ENCODE measurements around the gene MKI67. TPM values are rescaled to one million over a fixed set of nuclear protein-coding genes. Genes with fewer than 3 reads are reported as not detected.
"Not testable (repeated sequence)": the region's sequence is repeated elsewhere in the genome, so short reads cannot be mapped to it uniquely, and the experiment has no call there.

The MKI67 gene
- total and polyA plus RNA-seq, 10 of the 15 experiments (the other 5 are each of a cell fraction or from before 2014, with no cell fraction given) = 22.3 to 183 (median 82.9) TPM

DNA sequence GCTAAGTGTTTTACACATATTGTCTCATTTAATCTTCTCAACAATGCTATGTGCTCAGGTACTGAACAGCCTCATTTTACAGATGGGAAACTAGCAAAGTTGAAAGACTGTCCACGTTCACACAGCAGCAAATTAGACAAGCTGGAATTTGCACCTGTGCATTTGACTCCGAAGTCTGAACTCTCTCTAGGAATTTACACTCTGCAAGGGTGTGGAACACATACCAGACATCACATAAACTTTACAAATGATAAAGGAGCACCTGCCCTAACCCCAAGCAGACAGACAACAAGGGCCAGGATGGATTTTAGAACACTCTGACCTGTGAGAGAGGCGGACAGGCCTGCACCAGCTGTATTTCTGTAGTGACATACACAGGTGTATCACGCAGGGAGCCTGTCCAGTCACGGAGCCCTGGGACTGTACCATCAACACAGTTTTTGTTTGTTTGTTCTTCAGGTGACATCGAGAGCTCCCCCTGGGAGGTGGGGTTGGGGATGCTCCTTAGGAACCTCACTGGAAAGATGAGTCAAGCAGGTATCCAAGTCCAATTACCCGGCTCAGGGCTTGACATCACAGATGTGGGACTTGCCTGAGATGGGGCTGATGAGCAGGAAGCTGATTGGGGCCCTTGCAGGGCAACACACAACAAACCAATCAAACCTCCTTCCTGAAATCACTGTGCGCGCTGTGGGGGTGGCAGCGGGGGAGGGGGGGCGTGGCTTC lies 31.0 kb downstream of the MKI67 start (continued):
- TF ChIP-seq, protein P1, sequence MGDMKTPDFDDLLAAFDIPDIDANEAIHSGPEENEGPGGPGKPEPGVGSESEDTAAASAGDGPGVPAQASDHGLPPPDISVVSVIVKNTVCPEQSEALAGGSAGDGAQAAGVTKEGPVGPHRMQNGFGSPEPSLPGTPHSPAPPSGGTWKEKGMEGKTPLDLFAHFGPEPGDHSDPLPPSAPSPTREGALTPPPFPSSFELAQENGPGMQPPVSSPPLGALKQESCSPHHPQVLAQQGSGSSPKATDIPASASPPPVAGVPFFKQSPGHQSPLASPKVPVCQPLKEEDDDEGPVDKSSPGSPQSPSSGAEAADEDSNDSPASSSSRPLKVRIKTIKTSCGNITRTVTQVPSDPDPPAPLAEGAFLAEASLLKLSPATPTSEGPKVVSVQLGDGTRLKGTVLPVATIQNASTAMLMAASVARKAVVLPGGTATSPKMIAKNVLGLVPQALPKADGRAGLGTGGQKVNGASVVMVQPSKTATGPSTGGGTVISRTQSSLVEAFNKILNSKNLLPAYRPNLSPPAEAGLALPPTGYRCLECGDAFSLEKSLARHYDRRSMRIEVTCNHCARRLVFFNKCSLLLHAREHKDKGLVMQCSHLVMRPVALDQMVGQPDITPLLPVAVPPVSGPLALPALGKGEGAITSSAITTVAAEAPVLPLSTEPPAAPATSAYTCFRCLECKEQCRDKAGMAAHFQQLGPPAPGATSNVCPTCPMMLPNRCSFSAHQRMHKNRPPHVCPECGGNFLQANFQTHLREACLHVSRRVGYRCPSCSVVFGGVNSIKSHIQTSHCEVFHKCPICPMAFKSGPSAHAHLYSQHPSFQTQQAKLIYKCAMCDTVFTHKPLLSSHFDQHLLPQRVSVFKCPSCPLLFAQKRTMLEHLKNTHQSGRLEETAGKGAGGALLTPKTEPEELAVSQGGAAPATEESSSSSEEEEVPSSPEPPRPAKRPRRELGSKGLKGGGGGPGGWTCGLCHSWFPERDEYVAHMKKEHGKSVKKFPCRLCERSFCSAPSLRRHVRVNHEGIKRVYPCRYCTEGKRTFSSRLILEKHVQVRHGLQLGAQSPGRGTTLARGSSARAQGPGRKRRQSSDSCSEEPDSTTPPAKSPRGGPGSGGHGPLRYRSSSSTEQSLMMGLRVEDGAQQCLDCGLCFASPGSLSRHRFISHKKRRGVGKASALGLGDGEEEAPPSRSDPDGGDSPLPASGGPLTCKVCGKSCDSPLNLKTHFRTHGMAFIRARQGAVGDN (IDR thresholded peaks at IDR 0.05) = no peak
- TF ChIP-seq, protein P2, sequence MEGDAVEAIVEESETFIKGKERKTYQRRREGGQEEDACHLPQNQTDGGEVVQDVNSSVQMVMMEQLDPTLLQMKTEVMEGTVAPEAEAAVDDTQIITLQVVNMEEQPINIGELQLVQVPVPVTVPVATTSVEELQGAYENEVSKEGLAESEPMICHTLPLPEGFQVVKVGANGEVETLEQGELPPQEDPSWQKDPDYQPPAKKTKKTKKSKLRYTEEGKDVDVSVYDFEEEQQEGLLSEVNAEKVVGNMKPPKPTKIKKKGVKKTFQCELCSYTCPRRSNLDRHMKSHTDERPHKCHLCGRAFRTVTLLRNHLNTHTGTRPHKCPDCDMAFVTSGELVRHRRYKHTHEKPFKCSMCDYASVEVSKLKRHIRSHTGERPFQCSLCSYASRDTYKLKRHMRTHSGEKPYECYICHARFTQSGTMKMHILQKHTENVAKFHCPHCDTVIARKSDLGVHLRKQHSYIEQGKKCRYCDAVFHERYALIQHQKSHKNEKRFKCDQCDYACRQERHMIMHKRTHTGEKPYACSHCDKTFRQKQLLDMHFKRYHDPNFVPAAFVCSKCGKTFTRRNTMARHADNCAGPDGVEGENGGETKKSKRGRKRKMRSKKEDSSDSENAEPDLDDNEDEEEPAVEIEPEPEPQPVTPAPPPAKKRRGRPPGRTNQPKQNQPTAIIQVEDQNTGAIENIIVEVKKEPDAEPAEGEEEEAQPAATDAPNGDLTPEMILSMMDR (IDR thresholded peaks at IDR 0.05 in 2 of 3, conservative IDR thresholded peaks at IDR 0.05 in 1 of 3; ENCODE audit: control insufficient read depth in 2 of 3, extremely low read depth in 1 of 3, insufficient read depth in 1 of 3, low read depth in 3 of 3, low read length in 3 of 3) = no peak
- TF ChIP-seq NFIC (IDR thresholded peaks at IDR 0.05; ENCODE audit: low read depth, low read length) = no peak

DNA sequence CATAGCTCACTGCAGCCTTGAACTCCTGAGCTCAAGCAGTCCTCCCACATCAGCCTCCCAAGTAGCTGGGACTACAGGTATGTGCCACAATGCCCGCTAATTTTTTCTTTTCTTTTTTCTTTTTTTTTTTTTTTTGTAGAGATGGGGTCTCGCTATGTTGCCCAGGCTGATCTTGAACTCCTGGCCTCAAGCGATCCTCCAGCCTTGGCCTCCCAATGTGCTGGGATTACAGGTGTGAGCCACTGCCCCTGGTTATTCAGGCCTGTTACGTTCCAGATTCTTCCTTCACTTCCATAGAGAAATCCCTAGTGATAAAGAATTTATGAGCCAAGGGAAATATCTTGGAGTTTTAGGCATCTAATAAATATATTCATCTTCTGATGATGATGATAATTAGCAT lies 31.6 kb downstream of the MKI67 start:
- FAIRE-seq; H3K9ac ChIP-seq (ENCODE audit: control insufficient read depth, insufficient read depth, low read length); H3K27ac ChIP-seq (ENCODE audit: control insufficient read depth, insufficient read depth); RAD21 ChIA-PET (ENCODE audit: unreplicated experiment); H3K4me3 ChIP-seq; H3K27me3 ChIP-seq (replicated peaks in 1 of 2; ENCODE audit: control insufficient read depth in 2 of 2, insufficient read depth in 2 of 2, low read length in 1 of 2); H3K4me2 ChIP-seq (ENCODE audit: control insufficient read depth, insufficient read depth); H2AFZ ChIP-seq (ENCODE audit: control insufficient read depth, low read depth, low read length); H3K9me3 ChIP-seq (replicated peaks; ENCODE audit: control insufficient read depth, insufficient read depth, low read length); H3K4me1 ChIP-seq (ENCODE audit: control insufficient read depth, insufficient read depth, low read length); BruUV-seq (replicated peaks); intact Hi-C loops (cut with micrococcal nuclease; ENCODE audit: unreplicated experiment); H4K20me1 ChIP-seq (ENCODE audit: control insufficient read depth, insufficient read depth); in situ Hi-C loops (cut with MboI); ATAC-seq; H3K79me2 ChIP-seq (ENCODE audit: control insufficient read depth, insufficient read depth, low read length); DNase-seq (ENCODE audit: low read depth, low spot score): not testable (repeated sequence)
- ChIA-PET POLR2A (interaction anchor here (0.6 kb wide), 1 partner anchor 179 kb away, joined by 3 read pairs; no protein-coding TSS in a partner anchor), CTCF (interaction anchor here (0.8 kb wide), 1 partner anchor 54 kb away, joined by 3 read pairs; no protein-coding TSS in a partner anchor), SMC1A (ENCODE audit: uncharacterized antibody, unreplicated experiment) (interaction anchor here (1.5 kb wide), 1 partner anchor 46 kb away, joined by 3 read pairs; no protein-coding TSS in a partner anchor)
- H3K36me3 ChIP-seq (ENCODE audit: control insufficient read depth in 2 of 2, insufficient read depth in 2 of 2, low read length in 1 of 2) = peaks cover 14 to 26% of the 10 kb centered on the region in 2 experiments
- 97% methylated on average over 2 of the region's 4 CpGs for WGBS (ENCODE audit: insufficient coverage, insufficient replicate concordance, low lambda C conversion rate, missing lambda C conversion rate)
